GM23338 (cell line): ENCODE measurements around the gene LARGE1.

Experiments used
- CREB1 ChIP-seq: fragments of 250-450 bp; sonication (Bioruptor Pico); IDR thresholded peaks from 2 replicates; pipeline ENCODE4 v1.5.0; 2020; ENCODE audit warnings: low read depth, mild to moderate bottlenecking, moderate library complexity
- EZH2 ChIP-seq: fragments of 200-600 bp; sonication (generic); IDR thresholded peaks from one replicate; pipeline ENCODE4 v1.8.0; 2017; ENCODE audit warnings: antibody characterized with exemption, mild to moderate bottlenecking, low read depth; ENCODE audit not compliant: unreplicated experiment
- EZH2phosphoT487 ChIP-seq: fragments of 200-600 bp; sonication (generic); IDR thresholded peaks from one replicate; pipeline ENCODE4 v1.8.1; 2018; ENCODE audit warnings: antibody characterized with exemption; ENCODE audit not compliant: unreplicated experiment
- JUNB ChIP-seq: IDR thresholded peaks from one replicate; pipeline ENCODE4 v1.6.1; 2016; ENCODE audit warnings: antibody characterized with exemption; ENCODE audit not compliant: unreplicated experiment
- POLR2AphosphoS5 ChIP-seq: IDR thresholded peaks from 2 replicates; pipeline ENCODE4 v1.6.1; 2016; ENCODE audit warnings: antibody characterized with exemption, low read depth
- STAT1 ChIP-seq: IDR thresholded peaks from one replicate; pipeline ENCODE4 v1.6.1; 2016; ENCODE audit warnings: antibody characterized with exemption; ENCODE audit not compliant: unreplicated experiment
- TF ChIP-seq, protein P1 (sequence below), 2 experiments: fragments of 200-600 bp in 1 of 2; sonication (generic) in 1 of 2; conservative IDR thresholded peaks; 2 replicates each; pipeline versions ENCODE4 v1.5.1 to v1.6.1; 2016 to 2017; ENCODE audit warnings: antibody characterized with exemption in 2 of 2, low read depth in 2 of 2, mild to moderate bottlenecking in 2 of 2, moderate library complexity in 1 of 2
- TF ChIP-seq, protein P2 (sequence below): IDR thresholded peaks from one replicate; pipeline ENCODE4 v1.6.1; 2018; ENCODE audit warnings: antibody characterized with exemption; ENCODE audit not compliant: unreplicated experiment
- TF ChIP-seq, protein P3 (sequence below): IDR thresholded peaks from 2 replicates; pipeline ENCODE4 v1.6.1; 2016; ENCODE audit warnings: antibody characterized with exemption
- TF ChIP-seq, protein P4 (sequence below): fragments of 250-450 bp; sonication (Bioruptor Pico); IDR thresholded peaks from 2 replicates; pipeline ENCODE4 v1.5.0; 2020; ENCODE audit warnings: mild to moderate bottlenecking, moderate library complexity

DNA sequence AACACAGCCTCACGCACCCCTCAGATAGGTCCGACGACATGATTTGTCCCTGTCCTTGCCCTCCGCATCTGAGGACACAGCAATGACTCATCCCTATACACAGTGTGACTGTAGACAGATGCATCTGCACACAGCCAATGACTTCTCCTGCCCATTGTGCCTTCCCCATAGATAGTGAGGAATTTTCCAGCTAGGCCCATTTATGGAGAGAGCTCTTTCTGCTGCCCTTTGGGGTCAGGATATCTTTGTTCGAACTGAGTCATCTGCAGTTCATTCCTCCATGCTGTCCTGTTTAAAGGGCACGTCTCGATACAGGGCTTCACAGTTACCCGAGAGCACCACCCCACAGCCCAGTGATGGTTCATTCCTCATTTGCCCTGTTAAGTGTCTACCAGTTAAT is 96.7 kb downstream of the LARGE1 start:
- TF ChIP-seq, protein P1, sequence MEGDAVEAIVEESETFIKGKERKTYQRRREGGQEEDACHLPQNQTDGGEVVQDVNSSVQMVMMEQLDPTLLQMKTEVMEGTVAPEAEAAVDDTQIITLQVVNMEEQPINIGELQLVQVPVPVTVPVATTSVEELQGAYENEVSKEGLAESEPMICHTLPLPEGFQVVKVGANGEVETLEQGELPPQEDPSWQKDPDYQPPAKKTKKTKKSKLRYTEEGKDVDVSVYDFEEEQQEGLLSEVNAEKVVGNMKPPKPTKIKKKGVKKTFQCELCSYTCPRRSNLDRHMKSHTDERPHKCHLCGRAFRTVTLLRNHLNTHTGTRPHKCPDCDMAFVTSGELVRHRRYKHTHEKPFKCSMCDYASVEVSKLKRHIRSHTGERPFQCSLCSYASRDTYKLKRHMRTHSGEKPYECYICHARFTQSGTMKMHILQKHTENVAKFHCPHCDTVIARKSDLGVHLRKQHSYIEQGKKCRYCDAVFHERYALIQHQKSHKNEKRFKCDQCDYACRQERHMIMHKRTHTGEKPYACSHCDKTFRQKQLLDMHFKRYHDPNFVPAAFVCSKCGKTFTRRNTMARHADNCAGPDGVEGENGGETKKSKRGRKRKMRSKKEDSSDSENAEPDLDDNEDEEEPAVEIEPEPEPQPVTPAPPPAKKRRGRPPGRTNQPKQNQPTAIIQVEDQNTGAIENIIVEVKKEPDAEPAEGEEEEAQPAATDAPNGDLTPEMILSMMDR (conservative IDR thresholded peaks at IDR 0.05; ENCODE audit: low read depth in 2 of 2) = no peak
- TF ChIP-seq, protein P2, sequence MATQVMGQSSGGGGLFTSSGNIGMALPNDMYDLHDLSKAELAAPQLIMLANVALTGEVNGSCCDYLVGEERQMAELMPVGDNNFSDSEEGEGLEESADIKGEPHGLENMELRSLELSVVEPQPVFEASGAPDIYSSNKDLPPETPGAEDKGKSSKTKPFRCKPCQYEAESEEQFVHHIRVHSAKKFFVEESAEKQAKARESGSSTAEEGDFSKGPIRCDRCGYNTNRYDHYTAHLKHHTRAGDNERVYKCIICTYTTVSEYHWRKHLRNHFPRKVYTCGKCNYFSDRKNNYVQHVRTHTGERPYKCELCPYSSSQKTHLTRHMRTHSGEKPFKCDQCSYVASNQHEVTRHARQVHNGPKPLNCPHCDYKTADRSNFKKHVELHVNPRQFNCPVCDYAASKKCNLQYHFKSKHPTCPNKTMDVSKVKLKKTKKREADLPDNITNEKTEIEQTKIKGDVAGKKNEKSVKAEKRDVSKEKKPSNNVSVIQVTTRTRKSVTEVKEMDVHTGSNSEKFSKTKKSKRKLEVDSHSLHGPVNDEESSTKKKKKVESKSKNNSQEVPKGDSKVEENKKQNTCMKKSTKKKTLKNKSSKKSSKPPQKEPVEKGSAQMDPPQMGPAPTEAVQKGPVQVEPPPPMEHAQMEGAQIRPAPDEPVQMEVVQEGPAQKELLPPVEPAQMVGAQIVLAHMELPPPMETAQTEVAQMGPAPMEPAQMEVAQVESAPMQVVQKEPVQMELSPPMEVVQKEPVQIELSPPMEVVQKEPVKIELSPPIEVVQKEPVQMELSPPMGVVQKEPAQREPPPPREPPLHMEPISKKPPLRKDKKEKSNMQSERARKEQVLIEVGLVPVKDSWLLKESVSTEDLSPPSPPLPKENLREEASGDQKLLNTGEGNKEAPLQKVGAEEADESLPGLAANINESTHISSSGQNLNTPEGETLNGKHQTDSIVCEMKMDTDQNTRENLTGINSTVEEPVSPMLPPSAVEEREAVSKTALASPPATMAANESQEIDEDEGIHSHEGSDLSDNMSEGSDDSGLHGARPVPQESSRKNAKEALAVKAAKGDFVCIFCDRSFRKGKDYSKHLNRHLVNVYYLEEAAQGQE = no peak
- TF ChIP-seq EZH2 = no peak
- no peak for TF ChIP-seq POLR2AphosphoS5
- TF ChIP-seq EZH2phosphoT487 = no peak
- TF ChIP-seq, protein P3, sequence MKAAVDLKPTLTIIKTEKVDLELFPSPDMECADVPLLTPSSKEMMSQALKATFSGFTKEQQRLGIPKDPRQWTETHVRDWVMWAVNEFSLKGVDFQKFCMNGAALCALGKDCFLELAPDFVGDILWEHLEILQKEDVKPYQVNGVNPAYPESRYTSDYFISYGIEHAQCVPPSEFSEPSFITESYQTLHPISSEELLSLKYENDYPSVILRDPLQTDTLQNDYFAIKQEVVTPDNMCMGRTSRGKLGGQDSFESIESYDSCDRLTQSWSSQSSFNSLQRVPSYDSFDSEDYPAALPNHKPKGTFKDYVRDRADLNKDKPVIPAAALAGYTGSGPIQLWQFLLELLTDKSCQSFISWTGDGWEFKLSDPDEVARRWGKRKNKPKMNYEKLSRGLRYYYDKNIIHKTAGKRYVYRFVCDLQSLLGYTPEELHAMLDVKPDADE = no peak
- no peak for TF ChIP-seq JUNB
- no peak for TF ChIP-seq STAT1
- no peak for TF ChIP-seq CREB1 (CRISPR knock-in tag)
- TF ChIP-seq, protein P4, sequence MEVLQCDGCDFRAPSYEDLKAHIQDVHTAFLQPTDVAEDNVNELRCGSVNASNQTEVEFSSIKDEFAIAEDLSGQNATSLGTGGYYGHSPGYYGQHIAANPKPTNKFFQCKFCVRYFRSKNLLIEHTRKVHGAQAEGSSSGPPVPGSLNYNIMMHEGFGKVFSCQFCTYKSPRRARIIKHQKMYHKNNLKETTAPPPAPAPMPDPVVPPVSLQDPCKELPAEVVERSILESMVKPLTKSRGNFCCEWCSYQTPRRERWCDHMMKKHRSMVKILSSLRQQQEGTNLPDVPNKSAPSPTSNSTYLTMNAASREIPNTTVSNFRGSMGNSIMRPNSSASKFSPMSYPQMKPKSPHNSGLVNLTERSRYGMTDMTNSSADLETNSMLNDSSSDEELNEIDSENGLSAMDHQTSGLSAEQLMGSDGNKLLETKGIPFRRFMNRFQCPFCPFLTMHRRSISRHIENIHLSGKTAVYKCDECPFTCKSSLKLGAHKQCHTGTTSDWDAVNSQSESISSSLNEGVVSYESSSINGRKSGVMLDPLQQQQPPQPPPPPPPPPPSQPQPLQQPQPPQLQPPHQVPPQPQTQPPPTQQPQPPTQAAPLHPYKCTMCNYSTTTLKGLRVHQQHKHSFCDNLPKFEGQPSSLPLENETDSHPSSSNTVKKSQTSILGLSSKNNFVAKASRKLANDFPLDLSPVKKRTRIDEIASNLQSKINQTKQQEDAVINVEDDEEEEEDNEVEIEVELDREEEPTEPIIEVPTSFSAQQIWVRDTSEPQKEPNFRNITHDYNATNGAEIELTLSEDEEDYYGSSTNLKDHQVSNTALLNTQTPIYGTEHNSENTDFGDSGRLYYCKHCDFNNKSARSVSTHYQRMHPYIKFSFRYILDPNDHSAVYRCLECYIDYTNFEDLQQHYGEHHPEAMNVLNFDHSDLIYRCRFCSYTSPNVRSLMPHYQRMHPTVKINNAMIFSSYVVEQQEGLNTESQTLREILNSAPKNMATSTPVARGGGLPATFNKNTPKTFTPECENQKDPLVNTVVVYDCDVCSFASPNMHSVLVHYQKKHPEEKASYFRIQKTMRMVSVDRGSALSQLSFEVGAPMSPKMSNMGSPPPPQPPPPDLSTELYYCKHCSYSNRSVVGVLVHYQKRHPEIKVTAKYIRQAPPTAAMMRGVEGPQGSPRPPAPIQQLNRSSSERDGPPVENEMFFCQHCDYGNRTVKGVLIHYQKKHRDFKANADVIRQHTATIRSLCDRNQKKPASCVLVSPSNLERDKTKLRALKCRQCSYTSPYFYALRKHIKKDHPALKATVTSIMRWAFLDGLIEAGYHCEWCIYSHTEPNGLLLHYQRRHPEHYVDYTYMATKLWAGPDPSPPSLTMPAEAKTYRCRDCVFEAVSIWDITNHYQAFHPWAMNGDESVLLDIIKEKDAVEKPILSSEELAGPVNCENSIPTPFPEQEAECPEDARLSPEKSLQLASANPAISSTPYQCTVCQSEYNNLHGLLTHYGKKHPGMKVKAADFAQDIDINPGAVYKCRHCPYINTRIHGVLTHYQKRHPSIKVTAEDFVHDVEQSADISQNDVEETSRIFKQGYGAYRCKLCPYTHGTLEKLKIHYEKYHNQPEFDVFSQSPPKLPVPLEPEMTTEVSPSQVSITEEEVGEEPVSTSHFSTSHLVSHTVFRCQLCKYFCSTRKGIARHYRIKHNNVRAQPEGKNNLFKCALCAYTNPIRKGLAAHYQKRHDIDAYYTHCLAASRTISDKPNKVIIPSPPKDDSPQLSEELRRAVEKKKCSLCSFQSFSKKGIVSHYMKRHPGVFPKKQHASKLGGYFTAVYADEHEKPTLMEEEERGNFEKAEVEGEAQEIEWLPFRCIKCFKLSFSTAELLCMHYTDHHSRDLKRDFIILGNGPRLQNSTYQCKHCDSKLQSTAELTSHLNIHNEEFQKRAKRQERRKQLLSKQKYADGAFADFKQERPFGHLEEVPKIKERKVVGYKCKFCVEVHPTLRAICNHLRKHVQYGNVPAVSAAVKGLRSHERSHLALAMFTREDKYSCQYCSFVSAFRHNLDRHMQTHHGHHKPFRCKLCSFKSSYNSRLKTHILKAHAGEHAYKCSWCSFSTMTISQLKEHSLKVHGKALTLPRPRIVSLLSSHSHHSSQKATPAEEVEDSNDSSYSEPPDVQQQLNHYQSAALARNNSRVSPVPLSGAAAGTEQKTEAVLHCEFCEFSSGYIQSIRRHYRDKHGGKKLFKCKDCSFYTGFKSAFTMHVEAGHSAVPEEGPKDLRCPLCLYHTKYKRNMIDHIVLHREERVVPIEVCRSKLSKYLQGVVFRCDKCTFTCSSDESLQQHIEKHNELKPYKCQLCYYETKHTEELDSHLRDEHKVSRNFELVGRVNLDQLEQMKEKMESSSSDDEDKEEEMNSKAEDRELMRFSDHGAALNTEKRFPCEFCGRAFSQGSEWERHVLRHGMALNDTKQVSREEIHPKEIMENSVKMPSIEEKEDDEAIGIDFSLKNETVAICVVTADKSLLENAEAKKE (CRISPR knock-in tag) = no peak
